ENCODE results near the gene BNIP5.

BNIP5 gene

GRCh38 chr6:36336779-36337241, at the start of gene BNIP5:
BNIP5 (minus strand) TSS chr6:36336888; CDS start chr6:36330690, 6,198 bp downstream.
- FAIRE-seq, result no peak

DNA sequence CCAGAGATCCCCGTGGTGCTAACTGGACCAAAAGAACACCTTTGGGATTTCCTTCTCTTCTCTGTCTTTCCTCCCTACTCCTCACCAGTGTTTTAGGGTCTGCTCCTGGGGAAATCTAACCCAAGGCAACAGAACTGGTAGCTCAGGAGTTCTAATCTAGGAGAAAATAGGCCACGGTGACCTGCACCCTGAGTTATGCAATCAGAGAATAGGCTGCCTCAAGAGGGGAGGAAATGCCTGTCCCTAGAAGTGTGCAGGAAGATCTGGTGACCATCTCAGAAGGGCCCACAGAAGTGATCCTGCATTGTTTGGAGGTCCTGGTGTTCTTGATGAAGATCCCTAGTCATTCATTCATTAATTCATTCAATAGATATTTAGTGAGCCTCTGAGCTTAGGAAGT, 47.4 kb upstream of the BNIP5 start:
- no peak for FAIRE-seq

GRCh38 chr6:36383606-36384005, 46.9 kb upstream of the BNIP5 start:
- no peak for FAIRE-seq

DNA sequence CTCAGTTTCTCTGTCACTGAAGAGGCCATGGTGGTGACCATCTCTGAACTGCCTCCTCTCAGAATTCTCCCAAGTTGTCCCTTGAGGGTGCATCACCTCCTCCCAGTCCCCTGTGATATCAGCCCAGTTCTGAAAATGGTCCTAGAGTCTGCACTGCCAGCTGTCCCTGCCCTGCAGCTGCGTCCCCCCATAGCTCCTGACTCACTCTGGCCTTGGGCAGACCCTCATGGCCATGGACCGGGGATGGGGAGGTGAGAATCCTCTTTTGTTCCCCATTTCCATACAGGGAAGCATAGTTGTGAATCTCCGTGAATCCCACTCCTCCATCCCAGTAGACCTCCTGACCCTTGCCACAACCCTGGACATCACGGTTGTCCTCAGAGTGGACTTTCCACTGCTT, 46.3 kb upstream of the BNIP5 start:
- FAIRE-seq, result no peak

- no peak for FAIRE-seq
These were observed 45.1 kb upstream of the BNIP5 start for GRCh38 chr6:36381502-36382389.

DNA sequence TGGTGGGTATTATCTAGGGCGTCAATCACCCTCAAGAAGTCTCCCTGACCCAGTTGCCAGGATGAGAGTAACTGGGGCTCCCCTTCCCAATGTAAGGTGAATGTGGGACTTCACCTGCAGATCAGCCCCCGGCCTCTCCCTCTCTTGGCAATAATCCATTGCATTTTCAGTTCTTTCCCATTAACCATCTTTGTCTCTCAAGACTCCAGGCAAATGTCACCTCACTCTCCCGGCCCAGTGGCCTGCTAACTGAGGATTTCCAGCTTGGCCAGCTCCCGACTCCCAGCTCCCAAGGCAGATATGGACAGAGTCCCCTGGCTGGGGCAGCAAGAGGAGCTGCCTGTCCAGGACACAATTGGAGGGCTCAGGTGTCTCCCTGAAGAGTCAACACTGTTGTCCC, 43.5 kb upstream of the BNIP5 start:
- FAIRE-seq, result no peak

GRCh38 chr6:36378936-36379335, 42.2 kb upstream of the BNIP5 start:
- no peak for FAIRE-seq

DNA sequence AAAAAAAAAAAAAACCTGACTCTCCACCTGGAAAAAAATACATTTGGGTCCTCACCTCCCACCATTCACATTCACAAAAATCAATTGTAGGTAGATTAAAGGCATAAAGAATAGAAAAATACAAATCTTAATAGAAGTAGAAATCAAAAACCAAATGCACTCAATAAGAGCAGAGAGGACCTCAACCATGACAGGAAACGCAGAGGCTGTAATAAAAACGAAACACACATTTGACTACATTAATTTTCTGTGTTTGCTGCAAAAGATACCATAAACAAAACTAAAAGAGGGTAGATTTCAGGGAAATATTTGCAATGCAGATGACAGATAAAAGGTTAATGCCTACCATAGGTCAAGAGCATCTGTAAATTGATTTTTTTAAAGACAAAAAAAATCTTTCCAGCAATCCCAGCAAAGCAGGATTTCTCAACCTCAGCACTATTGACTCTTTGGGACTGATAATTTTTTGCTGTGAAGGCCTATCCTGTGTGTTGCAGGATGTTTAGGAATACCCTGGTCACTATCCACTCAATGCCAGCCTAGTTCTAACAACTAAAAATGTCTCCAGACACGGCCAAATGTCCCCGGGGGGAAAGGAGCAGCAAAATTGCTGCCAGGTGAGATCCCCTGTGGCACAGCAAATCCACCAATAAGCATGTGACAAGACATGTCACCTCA, 41.7 kb upstream of the BNIP5 start:
- FAIRE-seq, result no peak

- FAIRE-seq, result no peak
These were observed 40.9 kb upstream of the BNIP5 start for GRCh38 chr6:36377594-36377993.

DNA sequence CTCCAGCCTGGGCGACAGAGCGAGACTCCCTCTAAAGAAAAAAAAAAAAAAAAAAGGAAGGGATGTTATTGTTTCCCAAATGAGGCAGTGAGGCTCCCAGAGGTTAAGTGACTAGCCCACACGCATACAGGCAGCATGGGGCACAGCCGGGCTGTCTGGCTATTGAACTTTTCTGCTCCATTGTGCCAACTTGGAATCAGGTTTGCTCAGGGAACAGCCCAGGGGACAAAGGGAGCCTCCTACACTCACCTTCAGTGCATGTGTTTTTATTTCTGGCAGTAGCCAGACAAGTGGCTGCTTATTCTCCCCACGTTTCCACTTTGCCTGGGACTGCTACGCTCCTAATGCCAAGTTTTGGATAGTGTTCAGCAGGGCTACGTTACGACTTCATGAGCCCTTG, 40.1 kb upstream of the BNIP5 start:
- FAIRE-seq, result no peak

- FAIRE-seq, result no peak
These were observed 39.5 kb upstream of the BNIP5 start for GRCh38 chr6:36376183-36376582.

DNA sequence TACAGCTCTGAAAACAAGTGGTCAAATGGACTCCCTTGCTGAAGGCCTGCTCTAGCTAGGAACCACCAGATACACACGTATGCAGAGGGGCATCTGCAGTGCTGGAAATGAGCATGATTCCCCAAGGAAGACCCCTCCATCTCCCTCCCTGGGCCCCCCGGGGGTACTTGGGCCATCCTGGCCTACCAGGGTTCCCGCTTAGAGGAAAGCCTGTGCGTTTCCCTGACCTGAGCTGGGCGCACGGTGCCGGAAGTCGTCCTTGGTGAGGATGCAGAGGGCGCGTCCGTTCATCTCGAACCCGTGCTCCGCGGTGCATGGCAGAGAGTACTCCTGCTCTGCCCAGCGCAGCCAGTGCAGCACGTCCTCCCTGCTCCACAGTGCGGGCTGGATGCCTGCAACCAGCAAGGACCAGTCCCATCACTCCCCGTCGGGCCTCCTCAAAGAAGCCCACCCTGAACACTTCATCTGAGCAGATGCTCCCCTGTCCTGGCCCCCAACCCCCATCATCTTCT, 39.0 kb upstream of the BNIP5 start:
- no peak for FAIRE-seq

- FAIRE-seq, result no peak
These were observed 38.3 kb upstream of the BNIP5 start for GRCh38 chr6:36374972-36375371.

- FAIRE-seq, result no peak
These were observed 37.5 kb upstream of the BNIP5 start for GRCh38 chr6:36374194-36374593.

- FAIRE-seq, result no peak
These were observed 36.8 kb upstream of the BNIP5 start for GRCh38 chr6:36373368-36374019.

- FAIRE-seq, result no peak
These were observed 35.4 kb upstream of the BNIP5 start for GRCh38 chr6:36372088-36372487.

DNA sequence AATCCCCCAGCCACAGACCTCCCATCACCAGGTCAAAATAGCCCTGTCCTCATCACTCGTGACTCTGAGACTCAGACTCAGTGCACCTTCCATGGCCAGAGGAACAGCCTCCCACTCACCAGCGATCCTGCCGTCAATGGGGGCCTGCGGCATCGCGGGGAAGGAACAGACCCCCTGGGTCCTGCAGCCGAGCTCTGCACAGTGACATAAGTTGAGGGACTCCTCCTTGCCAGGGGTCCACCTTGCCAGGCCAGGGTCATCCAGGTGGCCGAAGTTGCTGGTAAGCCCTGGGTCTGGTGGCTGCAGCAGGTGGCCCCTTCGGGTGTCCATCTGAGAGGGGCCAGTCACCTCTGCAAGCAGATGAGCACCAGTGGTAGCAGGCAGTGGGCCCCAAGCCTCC, 34.5 kb upstream of the BNIP5 start:
- no peak for FAIRE-seq

- FAIRE-seq, result no peak
These were observed 34.0 kb upstream of the BNIP5 start for GRCh38 chr6:36370638-36371037.

DNA sequence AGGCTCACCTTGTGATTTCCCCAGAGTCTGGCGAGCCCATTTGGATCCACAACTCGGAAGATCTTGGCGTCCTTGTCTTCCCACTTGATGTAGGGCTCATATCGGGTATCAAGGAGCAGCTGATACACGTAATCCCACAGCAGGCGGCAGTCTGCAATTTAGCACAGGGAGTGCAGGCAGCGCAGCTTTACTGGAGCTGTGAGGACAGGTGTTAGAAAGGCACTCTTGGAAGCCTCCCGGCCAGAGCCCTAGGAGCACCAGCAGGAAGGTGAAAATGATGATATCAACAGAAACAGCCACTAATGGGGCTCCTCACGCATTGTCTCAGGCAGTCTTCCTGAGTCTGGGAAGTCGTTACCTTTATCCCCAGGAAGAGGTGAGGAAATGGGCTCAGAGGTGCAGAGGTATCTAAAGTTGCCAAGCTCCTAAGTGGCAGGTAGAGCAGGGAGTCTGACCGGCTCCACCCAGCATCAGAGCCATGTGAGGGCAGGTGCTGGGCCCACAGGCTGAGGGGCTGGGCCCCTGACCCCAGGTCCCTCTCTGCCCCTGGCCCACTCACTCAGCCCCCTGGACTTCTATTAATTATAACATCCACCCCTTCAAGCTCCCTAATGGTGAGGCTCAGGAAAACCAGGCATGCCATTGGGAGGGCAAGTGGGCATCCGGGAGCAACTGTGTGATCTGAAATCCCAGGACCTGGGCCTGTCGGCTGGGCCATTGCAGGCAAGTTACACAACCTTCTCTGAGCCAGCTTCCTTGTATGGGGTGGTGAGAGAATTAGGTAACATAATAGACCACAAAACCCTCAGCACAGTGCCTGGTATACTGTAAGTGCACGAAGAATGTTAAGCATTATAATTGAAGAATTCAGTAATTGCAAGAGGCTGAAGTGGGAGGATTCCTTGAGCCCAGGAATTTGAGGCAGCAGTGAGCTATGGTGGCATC, 32.5 kb upstream of the BNIP5 start:
- no peak for FAIRE-seq

- FAIRE-seq, result no peak
These were observed 31.7 kb upstream of the BNIP5 start for GRCh38 chr6:36368421-36368820.

GRCh38 chr6:36367743-36368142, 31.1 kb upstream of the BNIP5 start:
- FAIRE-seq, result no peak
